Effector CD8-positive, alpha-beta T cell (primary cell): ENCODE data around the gene RCN1.
"Not testable (repeated sequence)": the region's sequence is repeated elsewhere in the genome, so short reads cannot be mapped to it uniquely, and the experiment has no call there.

Source experiments
- DNase-seq: peaks from one replicate; lab custom pipeline; 2025; lab: John Stamatoyannopoulos, UW

Gene RCN1

DNA sequence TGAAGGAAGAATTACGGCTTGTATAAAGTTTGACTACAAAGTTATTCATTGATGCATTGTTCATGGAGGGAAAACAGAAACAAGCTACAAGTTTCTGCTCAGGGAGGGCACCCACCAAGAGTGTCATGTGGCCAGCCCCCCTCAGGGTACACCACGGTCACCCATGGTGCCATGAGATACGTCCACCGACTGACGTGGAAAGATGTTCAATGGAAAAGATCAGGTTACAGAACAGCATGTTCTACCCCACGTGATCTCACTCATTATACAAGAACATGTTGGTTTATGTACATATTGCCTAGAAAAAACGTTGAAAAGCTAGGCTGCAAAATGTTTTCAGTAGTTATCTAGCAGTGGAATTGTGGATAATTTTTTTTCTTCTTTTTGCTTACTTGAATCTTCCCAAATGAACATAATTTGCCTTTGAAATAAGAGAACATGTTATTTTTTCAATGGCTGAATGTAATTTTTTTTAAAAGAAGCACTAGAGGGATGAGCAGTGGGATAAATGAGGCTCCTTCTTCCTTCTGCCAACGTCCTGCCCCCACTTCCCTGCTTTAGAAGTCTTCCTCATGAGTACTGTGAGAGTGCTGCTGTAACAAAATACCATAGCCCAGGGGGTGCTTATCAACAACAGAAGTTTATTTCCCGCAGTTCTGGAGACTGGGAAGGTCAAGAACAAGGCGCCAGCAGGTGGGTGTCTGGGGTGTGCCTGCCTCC is 22.5 kb downstream of the RCN1 start:
- DNase-seq, result no peak

DNA sequence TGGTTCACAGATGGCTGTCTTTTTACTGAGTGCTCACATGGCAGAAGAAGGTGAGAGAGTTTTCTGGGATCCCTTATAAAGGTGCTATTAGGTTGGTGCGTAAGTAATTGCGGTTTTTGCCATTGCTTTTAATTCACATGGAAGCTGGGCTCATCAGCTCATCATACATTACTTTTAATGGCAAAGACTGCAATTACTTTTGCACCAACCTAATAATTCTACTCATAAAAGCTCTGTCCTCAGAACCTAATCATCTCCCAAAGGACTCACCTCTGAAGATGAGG is 23.0 kb downstream of the RCN1 start:
- no peak for DNase-seq

DNA sequence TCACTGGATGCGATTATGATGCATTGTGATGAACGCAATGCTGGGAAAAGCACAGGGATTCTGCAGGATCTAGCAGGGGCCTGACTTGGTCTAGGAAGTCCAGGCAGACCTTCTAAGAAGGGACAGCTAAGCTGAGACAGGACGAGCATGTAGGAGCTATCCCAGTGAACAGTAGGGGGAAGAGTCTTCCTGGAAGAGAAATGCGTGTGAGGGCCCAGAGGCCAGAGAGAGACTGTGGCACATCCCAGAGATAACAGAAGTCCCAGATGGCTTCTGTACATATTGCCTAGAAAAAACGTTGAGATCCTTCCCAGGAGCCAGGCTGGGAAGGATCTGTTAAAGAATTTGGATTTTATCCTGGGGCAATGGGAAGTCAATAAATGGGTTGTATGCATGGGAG is 24.6 kb downstream of the RCN1 start:
- DNase-seq, result no peak

DNA sequence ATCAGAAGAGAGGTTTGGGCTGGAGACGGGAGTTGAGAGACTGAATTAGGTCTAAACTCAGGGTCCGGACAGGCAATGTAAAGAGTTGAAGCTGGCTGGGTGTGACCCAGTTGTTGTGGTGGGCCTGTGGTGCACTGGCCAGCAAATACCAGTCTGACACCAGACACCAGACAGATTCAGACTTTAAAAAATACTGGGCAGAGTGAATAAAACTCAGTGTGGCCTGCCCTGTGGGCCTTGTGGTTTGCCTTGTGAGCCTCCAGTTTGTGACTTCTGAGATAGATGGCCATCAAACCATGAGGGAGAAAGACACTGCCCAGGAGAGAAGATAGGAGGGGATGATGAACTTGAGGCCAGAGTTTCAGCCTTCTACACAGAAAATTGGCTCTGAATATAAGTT is 25.8 kb downstream of the RCN1 start:
- no peak for DNase-seq

DNA sequence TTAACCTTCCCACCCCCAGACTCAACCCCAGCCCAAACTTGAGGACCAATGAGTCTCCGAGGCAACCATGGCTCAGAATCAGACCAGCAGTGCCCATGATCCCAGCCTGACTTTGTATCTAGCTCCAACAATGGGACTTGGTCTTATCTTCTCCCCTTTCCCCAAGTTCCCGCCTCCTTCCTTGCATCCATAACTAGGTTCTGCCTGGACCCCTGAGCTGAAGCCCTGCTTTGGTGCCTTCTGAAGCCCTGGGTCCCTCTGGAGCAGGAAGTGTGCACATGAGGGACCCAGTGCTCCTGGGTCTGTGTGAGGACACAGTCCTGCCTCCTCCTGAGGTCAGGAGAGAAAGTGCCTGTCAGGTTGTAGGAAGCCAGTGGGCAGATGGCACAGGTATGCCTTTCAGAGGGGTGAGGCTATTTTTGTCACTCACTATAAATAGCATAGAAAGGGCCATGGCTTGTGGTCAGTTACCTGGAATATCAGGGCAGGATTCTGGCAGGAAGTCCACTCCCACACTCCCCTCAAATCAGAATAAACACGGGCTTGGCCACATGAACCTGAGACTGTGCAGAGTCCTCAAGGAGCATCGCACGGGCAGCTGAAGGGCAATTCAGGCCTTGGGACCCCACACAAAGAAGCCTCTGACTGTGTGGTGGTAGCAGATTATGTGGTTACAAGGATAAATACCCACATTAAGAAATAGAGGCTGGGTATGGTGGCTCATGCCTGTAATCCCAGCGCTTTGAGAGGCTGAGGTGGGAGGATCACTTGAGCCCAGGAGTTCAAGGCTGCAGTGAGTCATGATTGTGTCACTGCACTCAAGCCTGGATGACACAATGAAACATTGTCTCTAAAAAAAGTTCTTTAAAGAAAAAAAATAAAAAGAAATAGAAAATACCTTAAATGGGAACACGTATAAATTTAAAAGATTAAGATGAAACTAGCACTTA is 27.4 kb downstream of the RCN1 start:
- DNase-seq, result no peak

DNA sequence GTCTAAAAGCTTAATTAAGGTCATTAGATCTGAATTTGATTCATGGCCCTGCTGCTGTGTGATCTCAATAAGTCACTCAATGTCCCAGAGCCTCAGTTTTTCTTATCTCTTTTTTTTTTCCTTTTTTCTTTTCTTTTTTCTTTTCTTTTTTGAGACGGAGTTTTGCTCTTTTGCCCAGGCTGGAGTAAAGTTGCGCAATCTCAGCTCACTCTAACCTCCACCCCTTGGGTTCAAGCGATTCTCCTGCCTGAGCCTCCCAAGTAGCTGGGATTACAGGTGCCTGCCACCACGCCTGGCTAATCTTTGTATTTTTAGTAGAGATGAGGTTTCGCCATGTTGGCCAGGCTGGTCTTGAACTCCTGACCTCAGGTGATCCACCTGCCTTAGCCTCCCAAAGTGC is 28.3 kb downstream of the RCN1 start:
- not testable (repeated sequence) for DNase-seq

DNA sequence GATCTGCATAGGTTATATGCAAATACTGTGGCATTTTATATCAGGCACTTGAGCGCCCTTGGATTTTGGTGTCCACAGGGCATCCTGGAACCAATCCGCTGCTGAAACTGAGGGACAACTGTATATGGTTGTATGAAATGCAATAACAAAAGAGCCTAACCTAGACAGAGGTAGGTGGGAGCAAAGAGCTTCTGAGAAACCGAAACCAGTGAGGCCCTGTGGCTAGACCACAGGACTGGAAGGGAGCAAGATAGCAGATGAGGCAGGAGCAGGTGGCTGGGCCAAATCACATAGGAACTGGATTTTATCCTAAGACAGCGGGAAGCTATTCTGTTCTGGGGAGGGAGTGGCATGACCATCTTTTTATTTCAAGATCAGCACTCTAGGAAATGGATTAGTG is 30.1 kb downstream of the RCN1 start:
- DNase-seq, result no peak

DNA sequence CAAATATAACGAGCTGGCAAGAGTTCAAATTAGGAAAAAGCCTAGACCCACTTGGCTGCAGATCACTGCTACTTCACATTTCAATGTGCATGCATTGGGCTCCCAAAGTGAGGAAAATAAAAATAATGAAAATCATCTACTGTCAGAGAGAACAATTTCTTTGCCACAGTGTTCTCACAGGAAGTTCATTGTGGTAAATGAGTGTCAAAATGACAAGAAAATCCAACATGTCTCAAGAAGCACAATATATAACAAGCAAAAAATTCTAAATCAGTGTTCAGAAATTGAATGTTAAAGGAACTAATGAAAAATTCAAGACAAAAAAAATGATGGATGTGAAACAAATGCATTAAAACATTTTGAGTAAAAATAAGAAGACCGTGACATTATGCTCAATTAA is 31.3 kb downstream of the RCN1 start:
- no peak for DNase-seq

DNA sequence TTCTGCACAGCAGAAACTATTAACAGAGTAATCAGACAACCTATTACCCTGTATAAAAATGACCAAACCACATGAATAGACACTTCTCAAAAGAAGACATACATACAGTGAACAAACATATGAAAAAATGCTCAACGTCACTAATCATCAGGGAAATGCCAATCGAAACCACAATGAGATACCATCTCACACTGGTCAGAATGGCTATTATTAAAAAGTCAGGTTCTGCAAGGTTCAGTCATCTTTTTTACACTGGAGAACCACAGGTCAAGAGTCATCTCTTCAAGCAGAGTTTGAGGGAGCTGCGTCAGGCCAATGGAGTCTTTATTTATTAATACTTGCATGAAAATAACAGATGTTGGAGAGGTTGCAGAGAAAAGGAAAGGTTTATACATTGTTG is 40.4 kb downstream of the RCN1 start:
- no peak for DNase-seq

DNA sequence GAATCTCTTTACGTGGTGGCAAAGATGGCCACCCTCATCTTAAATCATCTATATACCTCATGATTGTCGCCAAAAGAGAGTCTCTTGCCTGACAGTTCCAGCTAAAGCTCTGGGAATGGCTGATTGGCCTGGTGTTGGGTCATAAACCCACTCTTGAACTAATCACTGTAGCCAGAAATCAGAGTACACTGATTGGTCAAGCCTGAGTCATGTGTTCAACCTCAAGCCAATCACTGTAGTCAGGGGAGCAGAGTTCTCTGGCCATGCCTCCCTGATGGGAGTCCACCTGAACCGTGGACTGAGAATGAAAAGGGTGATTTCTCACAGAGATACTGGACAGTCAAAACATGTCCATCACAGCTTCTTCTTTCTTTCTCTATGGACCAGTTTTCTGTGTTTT is 45.8 kb downstream of the RCN1 start:
- DNase-seq, result no peak

DNA sequence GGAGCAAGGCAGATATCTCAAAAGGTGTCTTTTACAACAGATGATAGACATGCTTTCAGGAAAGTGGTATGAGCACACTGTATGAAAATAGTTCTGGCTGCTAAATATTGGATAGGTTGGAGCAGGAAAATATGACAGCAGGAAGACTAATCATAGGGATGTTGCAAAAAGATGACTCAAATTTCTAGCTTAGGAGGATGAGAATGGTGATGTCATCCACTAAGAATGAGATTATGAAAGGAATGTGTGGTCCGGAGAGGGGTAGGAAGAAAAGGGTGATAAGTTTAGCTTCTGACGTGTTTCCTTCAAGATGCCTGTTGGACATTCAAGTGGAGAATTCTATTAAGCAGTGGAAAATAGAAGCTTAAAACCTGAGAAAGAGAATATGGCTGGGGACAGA is 46.4 kb downstream of the RCN1 start:
- no peak for DNase-seq

DNA sequence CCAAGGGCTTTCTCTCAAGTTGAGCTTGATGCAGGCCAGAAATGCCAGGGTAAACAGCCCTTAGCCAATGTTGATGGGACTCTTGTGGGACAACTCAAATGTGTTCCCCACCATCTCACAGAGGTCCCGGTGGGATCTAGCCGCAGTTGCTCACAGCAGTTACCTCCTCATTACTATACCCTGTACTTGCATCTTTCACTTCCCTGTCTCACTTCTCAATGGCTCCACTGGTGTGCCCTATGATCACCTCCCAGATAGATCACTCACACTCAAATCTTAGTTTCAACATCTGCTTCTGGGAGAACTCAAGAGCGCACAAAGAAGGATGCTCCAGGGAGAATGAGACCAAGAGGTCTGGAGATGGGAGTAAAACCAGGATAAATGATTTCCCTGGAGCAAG is 47.0 kb downstream of the RCN1 start:
- no peak for DNase-seq

DNA sequence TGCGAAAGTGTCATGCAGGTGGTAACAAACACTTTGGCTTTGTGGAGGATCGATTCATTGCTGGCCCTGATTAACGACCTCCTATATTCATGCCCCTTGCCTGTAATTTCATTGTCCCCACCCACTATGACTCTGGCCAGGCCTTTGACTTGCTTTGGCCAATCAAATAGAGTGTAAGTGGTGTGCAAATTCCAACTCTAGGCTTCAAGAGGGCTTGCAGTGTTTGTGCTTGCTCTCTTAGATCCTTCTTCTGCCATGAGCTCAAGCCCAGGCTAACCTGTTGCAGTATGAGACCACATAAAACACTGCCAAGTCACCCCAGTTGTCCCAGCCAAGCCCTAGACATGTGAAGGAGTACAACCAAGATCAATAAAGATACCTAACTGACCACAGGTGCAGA is 48.0 kb downstream of the RCN1 start:
- no peak for DNase-seq

DNA sequence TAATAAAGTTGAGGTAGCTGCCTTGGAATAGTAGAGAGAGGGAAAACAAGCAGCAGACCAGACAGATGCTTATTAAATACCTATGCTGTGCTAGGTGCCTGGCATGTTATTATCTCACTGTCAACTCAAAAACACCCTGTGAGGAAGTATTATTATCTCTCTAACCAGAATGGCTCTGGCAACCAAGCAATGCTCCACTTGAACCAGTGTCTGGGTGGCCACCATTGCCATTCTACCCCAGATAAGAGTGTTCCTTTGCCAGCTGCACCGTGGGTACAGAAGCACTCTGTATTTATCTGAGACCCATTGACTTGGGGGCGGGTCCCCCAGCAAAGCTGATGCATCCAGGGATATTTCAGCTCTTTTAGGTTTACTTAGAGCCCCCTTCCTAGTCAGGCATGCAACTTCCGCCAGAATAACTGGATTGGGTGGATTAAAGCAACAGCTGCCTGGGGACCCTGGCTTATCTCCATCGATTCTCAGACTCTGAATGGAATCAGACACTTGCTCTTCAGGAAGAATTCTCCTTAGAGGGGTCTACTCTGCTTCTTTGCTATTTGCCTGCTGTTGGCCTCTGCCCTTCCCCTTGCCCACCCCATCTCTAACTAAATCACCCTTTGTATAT is 49.1 kb downstream of the RCN1 start:
- DNase-seq, result no peak

DNA sequence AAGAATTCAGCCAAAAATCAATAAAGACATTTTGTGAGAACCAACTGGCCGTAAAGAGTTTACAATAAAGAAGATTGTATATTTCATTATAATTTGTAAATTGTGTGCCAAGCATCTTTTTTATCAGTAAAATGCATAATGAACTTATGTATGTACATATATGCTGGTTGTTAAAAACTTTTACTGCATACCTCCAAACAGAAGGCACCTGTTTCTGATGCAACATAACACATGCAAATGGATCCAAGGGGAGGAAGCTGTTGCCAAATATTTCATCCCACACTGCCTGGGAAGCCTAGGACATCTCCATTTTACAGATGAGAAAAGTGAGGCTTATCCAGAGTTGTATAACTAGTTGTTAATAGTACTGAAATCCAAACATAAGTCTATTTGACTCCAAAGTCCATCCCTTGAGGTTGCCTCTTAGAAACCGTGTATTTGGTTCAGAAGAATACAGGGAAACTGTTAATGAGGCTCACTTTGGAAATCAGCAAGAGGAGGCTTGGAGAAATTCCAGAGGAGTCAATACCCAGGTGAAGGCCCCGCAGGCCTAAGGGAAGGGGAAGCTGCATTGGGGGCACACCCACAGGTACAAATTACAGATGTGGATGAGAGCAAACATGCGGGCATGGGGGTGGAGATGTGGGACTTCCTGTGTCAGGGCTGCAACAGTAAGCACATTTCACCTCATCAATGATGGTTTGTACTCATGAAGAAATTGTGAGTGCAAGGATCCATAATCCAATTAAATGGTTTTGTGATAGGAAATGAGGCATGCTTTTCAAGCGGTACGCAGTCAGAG is 51.1 kb downstream of the RCN1 start:
- DNase-seq, result no peak

DNA sequence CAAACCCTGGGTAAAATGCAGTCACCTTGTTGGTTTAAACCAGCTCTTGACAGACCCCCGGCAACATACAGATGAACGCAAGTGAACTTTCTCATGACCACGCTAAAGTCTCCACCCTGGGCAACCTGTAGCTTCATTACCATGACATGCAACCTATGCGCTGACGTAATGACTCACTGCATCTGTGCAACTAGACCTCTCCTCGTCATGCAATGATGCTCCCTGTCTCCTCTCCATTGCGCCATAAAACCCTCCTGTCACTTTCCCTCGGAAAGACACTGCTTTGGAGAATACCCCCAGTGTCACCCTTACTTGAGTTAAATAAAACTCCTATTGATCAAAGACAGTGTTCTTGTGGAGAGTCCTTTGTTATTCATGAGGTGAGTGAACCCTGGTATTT is 52.5 kb downstream of the RCN1 start:
- no peak for DNase-seq

DNA sequence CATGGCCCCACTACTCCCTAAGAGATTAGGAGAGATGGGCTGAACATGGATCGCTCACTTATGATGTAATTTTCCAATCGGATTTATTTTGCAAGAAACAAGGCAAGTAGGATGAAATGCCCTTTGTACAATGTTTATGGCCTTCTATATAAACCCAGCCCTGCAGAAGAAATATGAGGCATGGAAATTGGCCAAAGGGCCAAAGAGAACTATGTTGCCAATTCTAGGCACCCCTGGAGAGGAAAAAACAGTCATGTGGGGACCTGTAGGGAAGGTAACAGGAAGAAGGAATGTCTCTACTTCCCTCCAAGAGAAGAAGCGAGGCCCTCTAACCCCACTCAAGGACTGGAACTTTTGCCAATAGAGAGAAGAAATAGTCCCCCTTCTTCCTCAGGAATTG is 54.4 kb downstream of the RCN1 start:
- DNase-seq, result no peak

DNA sequence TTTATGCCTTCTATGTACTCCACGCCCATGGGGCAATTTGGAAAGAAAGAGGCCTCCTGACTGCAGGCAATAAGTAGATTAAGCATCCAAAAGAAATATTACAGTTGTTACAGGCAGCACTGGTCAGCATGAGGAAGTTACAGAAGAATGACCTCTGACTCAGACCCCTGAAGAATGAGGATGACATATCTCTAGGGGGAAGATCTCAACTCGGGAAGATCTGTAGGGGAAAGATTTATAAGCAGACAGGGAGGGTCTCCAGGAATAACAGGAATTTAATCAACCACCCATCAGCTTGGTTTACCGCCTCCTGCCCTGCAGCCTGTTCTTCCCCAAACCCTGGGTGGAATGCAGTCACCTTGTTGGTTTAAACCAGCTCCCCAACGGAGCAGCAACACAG is 58.0 kb downstream of the RCN1 start:
- no peak for DNase-seq

DNA sequence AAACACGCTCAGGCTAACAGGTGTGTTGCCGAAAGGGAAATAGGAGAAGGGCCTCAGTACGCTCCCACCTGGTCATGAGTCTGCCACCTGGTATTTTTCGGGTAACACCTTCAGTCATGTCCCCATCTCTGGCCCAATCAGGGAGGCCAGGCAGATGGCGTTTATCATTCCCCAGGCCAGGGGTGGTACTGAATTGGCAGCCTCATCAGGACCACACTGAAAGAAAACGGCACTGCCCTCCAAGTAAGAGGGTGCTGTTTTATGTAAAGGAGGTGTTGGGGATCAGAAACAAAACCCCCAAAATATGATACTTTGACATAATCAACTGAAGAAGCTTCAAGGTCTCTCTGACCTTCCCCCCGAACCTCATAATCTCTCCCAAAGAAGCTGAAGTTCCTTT is 58.9 kb downstream of the RCN1 start:
- DNase-seq, result no peak

DNA sequence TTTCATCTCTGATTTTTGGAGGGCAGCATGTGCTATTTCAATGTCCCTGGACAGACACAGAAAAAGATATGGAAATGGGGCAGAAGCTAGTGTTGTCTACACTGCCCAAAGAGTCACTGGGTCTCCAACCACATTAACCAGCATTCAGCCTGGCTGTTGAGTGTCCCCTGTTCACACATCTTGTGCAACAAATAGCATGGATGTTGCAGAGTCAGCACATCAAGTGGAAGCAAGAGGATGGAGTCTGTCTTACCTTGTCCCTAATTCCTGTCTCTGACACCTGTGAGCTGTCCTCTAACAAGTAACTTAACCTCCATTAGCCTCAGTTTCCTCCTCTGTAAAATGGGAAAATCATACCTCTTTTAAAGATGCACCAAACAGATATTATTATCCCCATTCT is 60.2 kb downstream of the RCN1 start:
- DNase-seq, result no peak

DNA sequence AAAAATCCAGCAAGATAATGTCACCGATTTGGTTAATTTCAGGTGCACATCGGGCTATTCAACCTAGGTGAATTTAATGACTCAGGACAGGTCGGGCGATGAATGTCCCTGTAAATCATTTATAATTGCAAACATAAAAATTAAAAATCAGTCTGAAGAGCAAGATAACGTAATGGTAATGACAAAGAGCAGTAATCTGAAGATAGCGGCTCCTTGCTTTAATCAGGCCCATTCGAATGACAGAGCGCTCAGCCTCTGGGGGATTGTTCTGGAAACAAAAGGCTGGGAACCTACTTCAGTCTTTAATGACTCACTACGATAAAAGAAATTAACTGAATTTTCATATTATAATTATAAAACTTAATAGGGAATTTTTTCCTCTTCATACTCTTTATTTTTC is 61.3 kb downstream of the RCN1 start:
- no peak for DNase-seq

DNA sequence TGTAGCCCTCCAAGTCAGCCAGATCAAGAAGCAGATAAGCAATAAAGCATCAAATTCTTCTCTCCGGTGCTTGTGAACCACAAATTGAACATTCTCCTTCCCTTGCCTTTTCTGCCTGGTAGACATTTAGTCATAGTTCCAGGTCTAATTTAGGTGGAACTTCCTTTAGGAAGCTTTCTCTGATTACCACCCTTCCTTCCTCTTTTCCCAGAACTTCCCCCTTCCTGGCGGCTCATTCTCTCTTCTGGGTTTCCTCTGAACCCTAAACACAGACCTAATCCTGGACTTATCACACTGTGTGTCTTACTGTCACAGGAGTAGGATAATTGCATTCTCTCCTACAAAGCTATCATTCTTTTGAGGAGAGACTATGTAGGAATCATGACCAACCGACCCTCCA is 61.9 kb downstream of the RCN1 start:
- DNase-seq, result no peak
